BJ (cell line): ENCODE data around the gene PADI2. TPM values are rescaled to one million over a fixed set of nuclear protein-coding genes. Genes with fewer than 3 reads are reported as not detected.

Source experiments
- CTCF ChIA-PET: fragments of 350-600 bp; formaldehyde crosslinking; extraction: SDS; loops from one replicate; lab custom pipeline; 2021; ENCODE audit warnings: antibody characterized with exemption, inconsistent platforms; lab: Yijun Ruan, JAX
- POLR2A ChIA-PET: fragments of 300-600 bp; sonication (Branson Sonifier 250); formaldehyde crosslinking; extraction: SDS; loops from one replicate; lab custom pipeline; 2021; ENCODE audit warnings: antibody characterized with exemption; lab: Charles Lee
- DNase-seq: peaks from one replicate; pipeline ENCODE4 v3.0.0-alpha.2; 2011; ENCODE audit warnings: low read depth
- H3K27me3 ChIP-seq: 2 replicates; pipeline ENCODE4 v1.6.0; 2011; ENCODE audit warnings: low read length; ENCODE audit not compliant: control insufficient read depth, insufficient read depth
- H3K36me3 ChIP-seq: 2 replicates; pipeline ENCODE4 v1.5.1; 2011; ENCODE audit warnings: low read length; ENCODE audit not compliant: control insufficient read depth, insufficient read depth
- H3K4me3 ChIP-seq: 2 replicates; pipeline ENCODE4 v1.5.1; 2011; ENCODE audit warnings: low read depth, mild to moderate bottlenecking, control low read depth, low read length
- polyA plus RNA-seq: library from polyadenylated mRNA; depleted of rRNA; stranded (reverse); fragments of >200 nt; gene quantifications from 2 replicates; pipeline ENCODE4 v1.2.3, GENCODE V29; 2011
- TF ChIP-seq, protein P1 (sequence below): IDR thresholded peaks from 2 replicates; pipeline ENCODE4 v1.5.1; 2011; ENCODE audit warnings: low read depth, mild to moderate bottlenecking, control low read depth, inconsistent platforms, low read length, moderate library complexity; ENCODE audit not compliant: insufficient read depth

Gene PADI2
- polyA plus RNA-seq, 1 experiment = 0.15 TPM

DNA sequence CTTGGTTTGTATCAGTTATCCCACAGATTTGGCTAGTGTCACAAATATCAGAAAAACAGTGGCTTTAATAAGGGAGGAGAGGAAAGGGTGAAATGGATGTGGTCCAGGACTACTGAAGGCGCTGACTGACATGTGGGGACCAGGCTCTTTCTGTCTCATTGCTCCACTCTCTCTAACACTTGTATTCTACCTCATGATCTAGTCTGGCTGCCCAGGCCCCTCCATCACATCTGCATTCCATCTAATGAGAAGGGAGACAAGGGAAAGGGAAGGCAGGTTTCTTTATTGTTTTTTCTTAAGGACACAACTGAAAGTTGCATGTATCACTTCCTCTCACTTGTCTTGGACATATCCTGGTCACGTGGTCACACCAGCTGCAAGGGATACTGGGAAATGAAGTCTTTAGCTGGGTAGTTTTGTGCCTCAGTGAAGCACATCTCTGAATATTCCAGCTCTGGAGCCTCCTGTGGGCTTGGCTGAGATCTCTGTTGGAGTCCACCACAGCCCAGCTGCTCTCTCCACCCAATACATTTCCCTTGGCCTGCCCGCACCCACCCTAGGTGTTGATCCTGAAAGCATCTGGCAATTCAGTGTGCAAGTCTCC is 42.0 kb upstream of the PADI2 start:
- CTCF ChIA-PET = interaction anchor here (0.6 kb wide), 1 partner anchor 32 kb away, joined by 3 read pairs; no protein-coding TSS in a partner anchor

DNA sequence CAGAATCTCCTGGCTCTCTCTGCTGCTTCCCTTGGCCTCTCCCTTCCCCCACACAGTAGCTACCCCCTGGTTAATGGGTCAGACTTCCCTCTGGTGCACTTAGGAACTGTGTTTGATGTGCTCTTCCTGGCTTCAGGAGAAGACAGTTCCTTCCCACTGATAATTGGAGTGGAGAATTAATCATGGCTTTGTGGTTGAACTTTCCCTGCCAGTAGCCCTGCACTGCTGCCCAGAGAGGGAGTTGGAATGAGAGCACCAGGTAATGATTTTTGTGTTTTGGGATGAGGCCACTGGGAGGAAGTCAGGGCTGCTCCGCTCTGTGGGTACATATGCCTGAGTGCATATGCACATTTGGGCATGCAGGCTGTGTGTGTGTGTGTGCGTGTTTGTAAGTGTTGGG is 39.7 kb upstream of the PADI2 start:
- no peaks in the 10 kb centered on the region for H3K27me3 ChIP-seq
- ChIA-PET POLR2A (no interaction called here), CTCF (interaction anchor here (1.0 to 1.5 kb wide), 3 partner anchors 8 to 79 kb away, joined by 3 to 4 read pairs (median 3); no protein-coding TSS in a partner anchor)
- no peak for DNase-seq
- H3K36me3 ChIP-seq = no peaks in the 10 kb centered on the region
- H3K4me3 ChIP-seq = no peak overlapping the region
- TF ChIP-seq, protein P1, sequence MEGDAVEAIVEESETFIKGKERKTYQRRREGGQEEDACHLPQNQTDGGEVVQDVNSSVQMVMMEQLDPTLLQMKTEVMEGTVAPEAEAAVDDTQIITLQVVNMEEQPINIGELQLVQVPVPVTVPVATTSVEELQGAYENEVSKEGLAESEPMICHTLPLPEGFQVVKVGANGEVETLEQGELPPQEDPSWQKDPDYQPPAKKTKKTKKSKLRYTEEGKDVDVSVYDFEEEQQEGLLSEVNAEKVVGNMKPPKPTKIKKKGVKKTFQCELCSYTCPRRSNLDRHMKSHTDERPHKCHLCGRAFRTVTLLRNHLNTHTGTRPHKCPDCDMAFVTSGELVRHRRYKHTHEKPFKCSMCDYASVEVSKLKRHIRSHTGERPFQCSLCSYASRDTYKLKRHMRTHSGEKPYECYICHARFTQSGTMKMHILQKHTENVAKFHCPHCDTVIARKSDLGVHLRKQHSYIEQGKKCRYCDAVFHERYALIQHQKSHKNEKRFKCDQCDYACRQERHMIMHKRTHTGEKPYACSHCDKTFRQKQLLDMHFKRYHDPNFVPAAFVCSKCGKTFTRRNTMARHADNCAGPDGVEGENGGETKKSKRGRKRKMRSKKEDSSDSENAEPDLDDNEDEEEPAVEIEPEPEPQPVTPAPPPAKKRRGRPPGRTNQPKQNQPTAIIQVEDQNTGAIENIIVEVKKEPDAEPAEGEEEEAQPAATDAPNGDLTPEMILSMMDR = no peak

More for the DNA sequence above, 42.0 kb upstream of the PADI2 start:
- DNase-seq = no peak
- no peaks in the 10 kb centered on the region for H3K27me3 ChIP-seq
- POLR2A ChIA-PET = no interaction called here
- no peaks in the 10 kb centered on the region for H3K36me3 ChIP-seq
- TF ChIP-seq, protein P1 = no peak
- H3K4me3 ChIP-seq = no peak overlapping the region

DNA sequence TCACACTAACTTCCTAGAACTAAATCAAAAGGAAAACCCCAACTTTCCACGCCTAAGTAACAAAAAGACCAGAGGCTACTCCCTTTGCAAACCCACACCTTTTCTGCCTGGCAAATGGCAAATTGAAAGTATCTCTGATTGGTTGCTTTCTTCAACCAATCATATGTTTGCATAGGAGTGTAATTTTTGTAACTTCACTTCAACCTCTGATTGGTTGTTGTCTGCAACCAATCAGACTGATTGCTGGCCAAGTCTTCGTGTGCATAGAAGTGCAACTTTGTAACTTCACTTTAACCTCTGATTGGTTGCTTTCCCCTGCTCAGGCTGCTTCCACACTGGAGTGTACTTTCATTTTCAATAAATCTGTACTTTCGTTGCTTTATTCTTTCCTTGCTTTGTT is 36.9 kb upstream of the PADI2 start:
- POLR2A ChIA-PET = no interaction called here
- TF ChIP-seq, protein P1 = no peak
- H3K4me3 ChIP-seq = no peak overlapping the region
- no peaks in the 10 kb centered on the region for H3K27me3 ChIP-seq
- DNase-seq = no peak
- CTCF ChIA-PET = no interaction called here
- no peaks in the 10 kb centered on the region for H3K36me3 ChIP-seq

GRCh38 chr1:17155257-17155920 is 36.1 kb upstream of the PADI2 start:
- H3K4me3 ChIP-seq = no peak overlapping the region
- TF ChIP-seq, protein P1 = no peak
- DNase-seq = no peak
- ChIA-PET CTCF (no interaction called here), POLR2A (no interaction called here)
- H3K36me3 ChIP-seq = no peaks in the 10 kb centered on the region
- H3K27me3 ChIP-seq = no peaks in the 10 kb centered on the region

- ChIA-PET CTCF (interaction anchor here (2.3 kb wide), 1 partner anchor 10 kb away, joined by 7 read pairs; no protein-coding TSS in a partner anchor), POLR2A (no interaction called here)
- TF ChIP-seq, protein P1 = no peak
- DNase-seq = no peak
- Histone ChIP-seq H3K27me3 (no peaks in the 10 kb centered on the region), H3K4me3 (no peak overlapping the region), H3K36me3 (no peaks in the 10 kb centered on the region)
Measured at GRCh38 chr1:17149771-17150170, 30.5 kb upstream of the PADI2 start.
